Astrocyte (in vitro differentiated cells and primary cell): Measurements from ENCODE around the gene SBF1. TPM values are rescaled to one million over a fixed set of nuclear protein-coding genes. Genes with fewer than 3 reads are reported as not detected.
"Not testable (repeated sequence)": the region's sequence is repeated elsewhere in the genome, so short reads cannot be mapped to it uniquely, and the experiment has no call there.

ENCODE experiments used
- DNase-seq: peaks from one replicate; pipeline ENCODE4 v3.0.0-alpha.2; 2010; ENCODE audit warnings: low read depth
- FAIRE-seq: peaks from 2 replicates; lab custom pipeline; 2011; peaks lifted over from hg19 to GRCh38; lab: Jason Lieb, UNC
- H2AFZ ChIP-seq: 2 replicates; pipeline ENCODE4 v1.6.0; 2012; ENCODE audit warnings: low read depth, low read length, inconsistent platforms
- H3K27ac ChIP-seq: 2 replicates; pipeline ENCODE4 v1.5.1; 2011; ENCODE audit warnings: low read depth, low read length, inconsistent platforms
- H3K27me3 ChIP-seq: 2 replicates; pipeline ENCODE4 v1.6.0; 2011; ENCODE audit warnings: low read length, inconsistent platforms; ENCODE audit not compliant: insufficient read depth
- H3K36me3 ChIP-seq: 2 replicates; pipeline ENCODE4 v1.5.1; 2011; ENCODE audit warnings: low read length, inconsistent platforms; ENCODE audit not compliant: insufficient read depth
- H3K4me1 ChIP-seq: 2 replicates; pipeline ENCODE4 v1.5.1; 2011; ENCODE audit warnings: low read length, inconsistent platforms; ENCODE audit not compliant: insufficient read depth
- H3K4me2 ChIP-seq: 2 replicates; pipeline ENCODE4 v1.6.0; 2012; ENCODE audit warnings: low read length, inconsistent platforms
- H3K4me3 ChIP-seq: 2 replicates; pipeline ENCODE4 v1.5.1; 2011; ENCODE audit warnings: low read depth, mild to moderate bottlenecking, low read length, inconsistent platforms; ENCODE audit not compliant: insufficient read depth
- H3K79me2 ChIP-seq: 2 replicates; pipeline ENCODE4 v1.6.0; 2012; ENCODE audit warnings: mild to moderate bottlenecking, low read length, inconsistent platforms; ENCODE audit not compliant: insufficient read depth
- H3K9ac ChIP-seq: 2 replicates; pipeline ENCODE4 v1.6.0; 2012; ENCODE audit warnings: mild to moderate bottlenecking, low read length, inconsistent platforms
- H3K9me3 ChIP-seq: 2 replicates; pipeline ENCODE4 v1.5.1; 2012; ENCODE audit warnings: low read depth, mild to moderate bottlenecking, low read length, inconsistent platforms; ENCODE audit not compliant: insufficient read depth
- H4K20me1 ChIP-seq: 2 replicates; pipeline ENCODE4 v1.6.0; 2012; ENCODE audit warnings: low read length, inconsistent platforms; ENCODE audit not compliant: insufficient read depth
- H3K27ac Mint-ChIP-seq: one replicate; pipeline ENCODE4 v1.8.0; 2021; ENCODE audit warnings: mild to moderate bottlenecking, mixed read lengths; ENCODE audit not compliant: unreplicated experiment
- H3K27me3 Mint-ChIP-seq: one replicate; pipeline ENCODE4 v1.8.0; 2021; ENCODE audit warnings: low read depth, mixed read lengths; ENCODE audit not compliant: unreplicated experiment
- H3K36me3 Mint-ChIP-seq: one replicate; pipeline ENCODE4 v1.8.0; 2021; ENCODE audit warnings: low read depth, mixed read lengths; ENCODE audit not compliant: unreplicated experiment
- H3K4me1 Mint-ChIP-seq: one replicate; pipeline ENCODE4 v1.8.0; 2021; ENCODE audit warnings: low read depth, mixed read lengths; ENCODE audit not compliant: unreplicated experiment
- H3K4me3 Mint-ChIP-seq: one replicate; pipeline ENCODE4 v1.8.0; 2021; ENCODE audit warnings: mild to moderate bottlenecking, moderate library complexity, mixed read lengths; ENCODE audit not compliant: unreplicated experiment
- H3K9me3 Mint-ChIP-seq: one replicate; pipeline ENCODE4 v1.8.0; 2021; ENCODE audit warnings: mild to moderate bottlenecking, mixed read lengths; ENCODE audit not compliant: unreplicated experiment
- EZH2 ChIP-seq: IDR thresholded peaks from 2 replicates; pipeline ENCODE4 v1.6.1; 2012; ENCODE audit warnings: mild to moderate bottlenecking, low read length, inconsistent platforms; ENCODE audit not compliant: insufficient read depth
- total RNA-seq: library from RNA; stranded (reverse); gene quantifications from 2 replicates; pipeline ENCODE4 v1.2.1, GENCODE V29; 2021
- TF ChIP-seq, protein P1 (sequence below): IDR thresholded peaks from 2 replicates; pipeline ENCODE4 v1.5.1; 2011; ENCODE audit warnings: low read depth, mild to moderate bottlenecking, inconsistent platforms, low read length, moderate library complexity; ENCODE audit not compliant: insufficient read depth

The SBF1 gene
- total RNA-seq, 1 donor from 2014 or later, result 75.4 TPM

DNA sequence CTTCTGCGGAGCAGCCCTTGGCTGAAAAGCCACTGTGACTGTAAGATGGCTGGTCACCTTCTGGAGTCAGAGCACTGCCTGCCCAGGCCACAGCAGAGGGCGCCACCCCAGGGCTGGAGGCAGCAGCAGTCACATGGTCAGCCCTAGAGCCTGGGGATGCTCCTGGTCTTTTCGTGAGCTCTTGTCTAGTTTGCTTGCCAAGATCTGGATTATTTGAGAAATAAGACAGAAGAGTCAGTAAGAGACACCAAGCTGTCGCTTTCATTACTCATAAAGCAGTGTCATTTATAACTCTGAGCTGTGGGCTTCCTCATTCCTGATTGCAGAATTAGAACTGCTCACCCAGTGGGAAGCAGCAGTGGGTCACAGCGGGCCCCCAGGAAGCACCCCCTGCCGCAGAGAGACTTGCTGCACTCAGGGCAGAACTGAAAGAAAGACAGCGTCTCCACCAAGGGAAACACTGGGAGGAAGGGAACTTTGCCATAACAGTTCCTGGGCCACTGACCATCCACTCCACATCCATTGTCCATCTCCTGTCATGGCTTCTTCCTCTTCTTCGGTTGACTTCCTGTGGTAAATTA is 75.0 kb downstream of the SBF1 start:
- Mint-ChIP-seq H3K27ac (peak overlapping the region; percentile 5), H3K4me1 (peaks cover 13% of the 10 kb centered on the region), H3K36me3 (peaks cover 18% of the 10 kb centered on the region), H3K4me3 (no peak overlapping the region), H3K27me3 (no peaks in the 10 kb centered on the region), H3K9me3 (no peaks in the 10 kb centered on the region)
- Histone ChIP-seq H4K20me1 (peaks cover 49% of the 10 kb centered on the region), H3K9me3 (no peaks in the 10 kb centered on the region), H3K27me3 (no peaks in the 10 kb centered on the region), H3K36me3 (peaks cover 4% of the 10 kb centered on the region), H3K79me2 (peaks cover 20% of the 10 kb centered on the region), H3K4me3 (no peak overlapping the region), H3K9ac (no peak overlapping the region), H3K4me2 (no peak overlapping the region), H3K4me1 (peaks cover 2% of the 10 kb centered on the region), H2AFZ (no peak overlapping the region), H3K27ac (no peak overlapping the region)
- TF ChIP-seq, protein P1, sequence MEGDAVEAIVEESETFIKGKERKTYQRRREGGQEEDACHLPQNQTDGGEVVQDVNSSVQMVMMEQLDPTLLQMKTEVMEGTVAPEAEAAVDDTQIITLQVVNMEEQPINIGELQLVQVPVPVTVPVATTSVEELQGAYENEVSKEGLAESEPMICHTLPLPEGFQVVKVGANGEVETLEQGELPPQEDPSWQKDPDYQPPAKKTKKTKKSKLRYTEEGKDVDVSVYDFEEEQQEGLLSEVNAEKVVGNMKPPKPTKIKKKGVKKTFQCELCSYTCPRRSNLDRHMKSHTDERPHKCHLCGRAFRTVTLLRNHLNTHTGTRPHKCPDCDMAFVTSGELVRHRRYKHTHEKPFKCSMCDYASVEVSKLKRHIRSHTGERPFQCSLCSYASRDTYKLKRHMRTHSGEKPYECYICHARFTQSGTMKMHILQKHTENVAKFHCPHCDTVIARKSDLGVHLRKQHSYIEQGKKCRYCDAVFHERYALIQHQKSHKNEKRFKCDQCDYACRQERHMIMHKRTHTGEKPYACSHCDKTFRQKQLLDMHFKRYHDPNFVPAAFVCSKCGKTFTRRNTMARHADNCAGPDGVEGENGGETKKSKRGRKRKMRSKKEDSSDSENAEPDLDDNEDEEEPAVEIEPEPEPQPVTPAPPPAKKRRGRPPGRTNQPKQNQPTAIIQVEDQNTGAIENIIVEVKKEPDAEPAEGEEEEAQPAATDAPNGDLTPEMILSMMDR, result peak; percentile 7
- TF ChIP-seq EZH2, result no peak
- FAIRE-seq, result no peak
- DNase-seq, result no peak

DNA sequence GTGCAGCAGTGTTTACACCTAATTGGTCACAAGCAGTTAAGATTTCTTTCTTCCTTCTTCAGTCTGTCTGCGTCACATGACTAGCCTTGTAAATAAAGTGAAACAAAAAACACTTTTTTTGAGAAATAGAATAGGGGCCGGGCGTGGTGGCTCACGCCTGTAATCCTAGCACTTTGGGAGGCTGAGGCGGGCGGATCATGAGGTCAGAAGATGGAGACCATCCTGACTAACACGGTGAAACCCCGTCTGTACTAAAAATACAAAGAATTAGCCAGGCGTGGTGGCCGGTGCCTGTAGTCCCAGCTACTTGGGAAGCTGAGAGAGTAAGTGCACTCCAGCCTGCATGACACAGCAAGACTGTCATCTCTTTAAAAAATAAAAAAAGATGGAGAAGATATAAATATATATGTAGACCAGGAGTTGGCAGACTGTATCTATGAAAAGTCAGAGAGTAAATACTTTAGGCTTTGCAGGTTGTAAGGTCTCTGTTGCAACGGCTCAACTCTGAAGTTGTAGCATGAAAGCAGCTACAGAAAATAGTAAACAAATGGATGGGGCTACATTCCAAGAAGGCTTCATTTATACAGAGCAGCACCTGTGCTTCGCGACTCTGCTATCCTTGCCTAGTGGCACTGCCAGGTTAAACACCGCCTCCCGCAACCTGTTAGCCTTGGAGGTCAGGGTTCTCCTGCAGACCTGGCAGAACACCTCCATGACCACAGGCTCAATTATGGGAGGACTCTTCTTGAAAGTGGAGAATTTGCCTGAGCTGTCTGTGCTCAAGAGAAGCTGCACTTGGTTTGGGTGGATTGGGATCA is 75.8 kb downstream of the SBF1 start:
- Mint-ChIP-seq H3K27ac (peak overlapping the region; percentile 34), H3K27me3 (no peaks in the 10 kb centered on the region), H3K4me1 (peaks cover 10% of the 10 kb centered on the region), H3K36me3 (peaks cover 16% of the 10 kb centered on the region), H3K9me3 (no peaks in the 10 kb centered on the region), H3K4me3 (no peak overlapping the region)
- Histone ChIP-seq H3K36me3 (peaks cover 4% of the 10 kb centered on the region), H3K4me2 (no peak overlapping the region), H3K4me3 (no peak overlapping the region), H3K27ac (no peak overlapping the region), H3K9ac (no peak overlapping the region), H3K9me3 (no peaks in the 10 kb centered on the region), H3K4me1 (peaks cover 2% of the 10 kb centered on the region), H2AFZ (no peak overlapping the region), H3K27me3 (no peaks in the 10 kb centered on the region), H3K79me2 (peaks cover 14% of the 10 kb centered on the region), H4K20me1 (peaks cover 45% of the 10 kb centered on the region)
- no peak for DNase-seq
- FAIRE-seq, result no peak
- TF ChIP-seq EZH2, result no peak
- TF ChIP-seq, protein P1, result no peak

DNA sequence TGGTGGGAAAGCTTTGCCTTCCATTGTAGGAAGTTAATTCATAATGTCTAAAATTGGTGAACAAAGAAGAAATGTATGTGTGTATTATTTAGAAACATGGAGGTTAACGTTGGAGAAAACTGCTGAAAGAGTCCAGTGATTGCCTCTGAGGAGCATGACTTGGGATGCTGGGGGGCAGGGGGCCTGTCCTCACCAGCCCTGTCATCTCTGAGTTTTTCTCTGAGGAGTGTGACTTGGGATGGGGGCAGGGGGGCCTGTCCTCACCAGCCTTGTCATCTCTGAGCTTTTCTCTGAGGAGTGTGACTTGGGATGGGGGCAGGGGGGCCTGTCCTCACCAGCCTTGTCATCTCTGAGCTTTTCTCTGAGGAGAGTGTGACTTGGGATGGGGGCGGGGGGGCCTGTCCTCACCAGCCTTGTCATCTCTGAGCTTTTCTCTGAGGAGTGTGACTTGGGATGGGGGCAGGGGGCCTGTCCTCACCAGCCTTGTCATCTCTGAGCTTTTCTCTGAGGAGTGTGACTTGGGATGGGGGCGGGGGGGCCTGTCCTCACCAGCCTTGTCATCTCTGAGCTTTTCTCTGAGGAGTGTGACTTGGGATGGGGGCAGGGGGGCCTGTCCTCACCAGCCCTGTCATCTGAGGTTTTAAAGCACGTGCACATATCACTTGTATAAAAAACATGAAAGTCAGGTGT is 77.3 kb downstream of the SBF1 start:
- H3K27me3 ChIP-seq, H3K4me3 Mint-ChIP-seq, H3K4me2 ChIP-seq, H3K36me3 ChIP-seq, H3K4me3 ChIP-seq, H3K27ac ChIP-seq, H3K9ac ChIP-seq, H3K4me1 ChIP-seq, FAIRE-seq, H2AFZ ChIP-seq, H3K9me3 ChIP-seq, H3K9me3 Mint-ChIP-seq, DNase-seq, H3K27me3 Mint-ChIP-seq, H3K27ac Mint-ChIP-seq: not testable (repeated sequence)
- peaks cover 17% of the 10 kb centered on the region for H3K36me3 Mint-ChIP-seq
- H4K20me1 ChIP-seq, result peaks cover 50% of the 10 kb centered on the region
- peaks cover 10% of the 10 kb centered on the region for H3K79me2 ChIP-seq
- H3K4me1 Mint-ChIP-seq, result peaks cover 14% of the 10 kb centered on the region
